NCI-H2029 (cell line): ENCODE results near the gene CTNNA3.

Experiments
- DNase-seq: peaks from one replicate; lab custom pipeline; 2025; lab: John Stamatoyannopoulos, UW

Gene CTNNA3

GRCh38 chr10:65931291-65932070 lies 1764.5 kb downstream of the CTNNA3 start:
- DNase-seq, result no peak

DNA sequence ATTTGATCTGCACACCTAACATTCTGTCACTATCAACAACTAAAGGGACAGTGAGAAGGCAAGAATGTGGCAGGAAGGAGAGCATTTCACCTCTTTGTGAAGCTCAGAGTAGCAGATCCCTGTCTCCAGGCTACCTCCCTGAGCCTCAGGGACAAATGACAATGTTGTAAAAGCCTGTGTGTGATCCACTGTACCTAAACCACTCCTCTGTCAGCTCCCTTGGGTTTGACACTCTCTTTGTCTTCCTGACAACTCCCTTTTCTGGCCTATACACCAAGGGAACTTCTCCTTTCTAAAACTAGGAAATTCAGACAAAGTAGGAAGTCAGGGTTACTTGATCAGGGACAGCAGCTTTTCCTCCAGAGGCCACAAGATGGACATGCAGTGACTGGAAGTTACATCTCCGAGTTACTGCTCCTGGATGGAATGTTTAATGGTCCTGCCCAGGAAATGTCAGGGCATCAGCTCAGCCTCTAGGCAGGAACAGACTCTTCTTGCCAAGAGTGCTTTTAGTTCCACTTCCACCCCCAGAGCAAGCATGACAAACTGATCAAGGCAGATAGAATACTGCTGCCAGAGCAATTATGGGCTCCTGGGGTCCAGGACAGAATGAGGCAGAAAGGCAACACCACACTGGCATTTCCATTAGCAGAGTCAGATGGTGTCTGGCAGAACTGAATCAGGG lies 1784.7 kb downstream of the CTNNA3 start:
- DNase-seq, result no peak

DNA sequence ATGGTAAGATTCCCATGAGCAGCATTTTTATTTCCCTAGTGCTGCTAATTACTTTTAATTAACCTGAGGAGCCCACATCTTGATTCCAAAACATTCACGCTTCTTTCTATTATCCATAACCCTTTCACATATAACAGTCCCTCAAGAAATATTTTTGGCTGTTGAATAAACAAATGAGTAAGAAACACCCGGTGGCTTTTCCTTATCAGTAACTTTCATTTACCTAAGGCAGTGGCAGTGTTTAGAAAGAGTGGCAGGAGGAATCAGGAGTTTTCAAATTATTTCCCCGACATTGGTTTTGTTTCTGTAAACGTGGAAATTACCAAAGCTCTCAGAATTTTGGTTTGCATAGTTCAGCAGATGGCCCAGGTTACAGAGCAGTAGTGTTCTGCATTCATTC lies 1785.8 kb downstream of the CTNNA3 start:
- DNase-seq, result no peak

GRCh38 chr10:65907199-65907712 lies 1788.7 kb downstream of the CTNNA3 start:
- no peak for DNase-seq

DNA sequence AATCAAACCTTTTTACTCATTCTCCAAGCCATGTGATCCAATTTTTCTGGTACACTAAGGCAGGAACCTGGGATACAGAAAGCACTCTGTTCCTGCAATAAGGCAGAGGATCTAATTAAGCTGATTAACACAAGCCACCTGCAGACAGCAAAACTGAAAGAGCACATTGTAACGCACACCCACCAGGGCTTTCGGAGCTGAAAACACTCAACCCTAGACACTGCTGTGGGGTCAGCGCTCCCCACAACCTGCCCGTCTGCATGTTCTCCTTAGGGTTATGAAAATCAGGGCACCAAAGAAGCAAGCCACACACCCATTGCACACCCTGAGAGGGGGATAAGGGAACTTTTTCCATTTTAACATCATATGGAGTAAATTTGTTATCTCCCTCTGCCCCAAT lies 1792.4 kb downstream of the CTNNA3 start:
- no peak for DNase-seq

- DNase-seq, result no peak
Measured at GRCh38 chr10:65900271-65900670, 1795.7 kb downstream of the CTNNA3 start.

DNA sequence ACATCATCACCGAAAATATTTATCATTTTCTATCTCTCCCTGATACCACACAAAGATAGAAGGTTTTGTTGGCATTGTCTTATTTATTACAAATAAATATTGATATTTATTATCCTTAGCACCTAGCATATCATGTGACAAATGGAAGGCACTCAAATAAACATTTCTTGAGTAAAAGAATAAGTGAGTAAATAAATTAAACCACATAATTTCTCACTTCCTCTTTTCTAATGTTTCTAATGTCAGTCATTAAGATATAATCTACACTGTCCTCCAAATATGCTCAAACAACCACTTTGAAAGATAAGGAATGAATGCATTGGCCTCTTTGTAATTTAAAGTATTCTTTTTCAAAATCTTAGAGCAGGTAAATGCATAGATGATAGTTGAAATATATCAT lies 1797.9 kb downstream of the CTNNA3 start:
- DNase-seq, result no peak

GRCh38 chr10:65894961-65895360 lies 1801.0 kb downstream of the CTNNA3 start:
- no peak for DNase-seq

DNA sequence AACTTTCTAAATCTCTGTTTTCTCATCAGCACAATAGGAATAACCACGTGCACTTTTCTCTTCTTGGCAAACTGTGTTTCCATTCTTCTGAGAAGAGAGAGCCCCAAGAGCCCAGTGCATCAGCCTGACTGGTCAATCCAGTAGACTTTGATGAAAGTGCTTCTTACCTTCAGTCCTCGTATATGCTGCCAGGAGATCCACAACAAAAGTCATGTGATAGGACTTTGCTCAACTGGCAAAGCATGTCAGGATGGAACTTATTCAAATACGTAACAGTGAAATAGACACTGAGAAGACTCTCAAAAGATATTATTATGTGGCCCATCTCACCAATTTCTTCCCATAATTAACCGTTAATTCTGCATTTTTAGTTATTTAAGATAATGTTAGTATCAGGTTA lies 1801.6 kb downstream of the CTNNA3 start:
- DNase-seq, result no peak

DNA sequence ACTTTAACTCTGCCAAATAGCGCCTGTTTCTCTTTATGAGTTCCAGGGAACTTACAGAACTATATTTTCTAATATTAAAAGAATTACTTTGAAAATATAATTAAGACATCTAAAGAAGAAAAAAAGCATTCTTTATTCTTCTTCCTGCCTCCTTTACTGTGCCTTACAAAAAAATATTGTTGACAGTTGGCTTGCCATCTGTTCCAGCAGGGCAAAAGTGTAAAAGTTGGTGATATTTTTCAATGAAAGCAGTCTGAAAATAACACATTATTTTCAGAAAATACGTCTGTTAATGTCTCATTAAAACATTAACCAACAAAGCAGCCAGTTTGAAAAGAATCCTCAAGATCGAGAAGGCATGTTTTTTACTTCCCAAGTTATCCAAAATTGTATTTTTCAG lies 1802.3 kb downstream of the CTNNA3 start:
- no peak for DNase-seq

DNA sequence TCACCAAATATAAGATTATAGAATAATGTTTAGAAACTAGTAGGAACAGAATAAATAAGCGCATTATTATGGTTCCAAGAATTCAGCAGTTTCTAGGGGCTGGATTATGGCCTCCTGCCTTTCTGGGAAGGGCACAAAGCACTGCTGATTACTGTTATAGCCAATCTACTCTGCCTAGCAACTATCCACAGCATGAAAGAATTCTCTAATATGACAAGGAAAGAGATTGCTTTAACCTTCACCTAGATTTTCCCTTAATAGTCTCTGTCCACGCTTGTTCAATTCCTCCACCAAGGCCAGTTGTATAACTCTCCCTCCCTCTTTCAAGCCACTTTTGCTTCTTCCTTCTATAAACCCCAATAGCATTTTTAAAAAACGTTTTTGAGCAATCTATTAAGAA lies 1803.7 kb downstream of the CTNNA3 start:
- DNase-seq, result no peak

DNA sequence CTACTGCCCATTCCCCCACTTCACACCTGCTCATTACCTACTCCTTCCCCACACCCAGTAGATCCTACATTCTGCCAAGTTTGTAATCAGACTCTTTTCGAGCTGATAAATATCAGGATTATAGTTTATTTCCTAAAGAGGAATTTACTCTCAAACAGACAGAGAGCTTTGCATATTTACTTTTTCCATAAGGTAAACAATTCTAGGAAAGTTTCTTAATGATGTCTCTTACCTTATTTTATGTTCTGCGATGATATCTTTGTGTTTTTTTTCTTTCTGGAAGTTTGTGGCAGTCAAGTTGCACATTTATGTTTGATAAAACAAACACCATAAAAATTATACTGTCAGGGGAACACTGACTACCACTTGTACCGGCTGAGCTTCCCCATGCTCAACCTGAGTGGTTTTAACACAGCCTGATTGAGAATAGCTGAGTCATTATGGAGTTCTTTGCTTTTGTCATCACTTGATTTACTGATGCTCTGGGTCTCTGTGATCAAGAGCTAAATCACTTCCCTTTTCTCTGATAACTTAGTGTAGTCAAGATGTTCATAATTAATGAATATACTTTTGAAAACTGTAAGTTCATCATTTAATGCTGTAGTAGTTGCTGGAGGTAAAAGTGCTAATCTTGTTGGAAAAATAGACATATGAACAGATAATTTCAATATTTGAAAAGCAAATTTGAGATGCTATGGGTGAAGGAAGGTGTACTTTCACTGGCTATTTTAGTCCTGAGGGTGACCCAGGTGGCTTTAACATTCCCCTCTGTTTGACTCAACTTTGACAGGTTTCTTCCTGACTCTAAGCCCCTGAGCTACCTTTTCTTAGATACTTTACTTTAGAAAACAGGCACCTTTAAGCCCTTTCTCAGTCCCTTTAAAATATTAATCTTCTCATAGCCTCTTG lies 1804.7 kb downstream of the CTNNA3 start:
- DNase-seq, result no peak

DNA sequence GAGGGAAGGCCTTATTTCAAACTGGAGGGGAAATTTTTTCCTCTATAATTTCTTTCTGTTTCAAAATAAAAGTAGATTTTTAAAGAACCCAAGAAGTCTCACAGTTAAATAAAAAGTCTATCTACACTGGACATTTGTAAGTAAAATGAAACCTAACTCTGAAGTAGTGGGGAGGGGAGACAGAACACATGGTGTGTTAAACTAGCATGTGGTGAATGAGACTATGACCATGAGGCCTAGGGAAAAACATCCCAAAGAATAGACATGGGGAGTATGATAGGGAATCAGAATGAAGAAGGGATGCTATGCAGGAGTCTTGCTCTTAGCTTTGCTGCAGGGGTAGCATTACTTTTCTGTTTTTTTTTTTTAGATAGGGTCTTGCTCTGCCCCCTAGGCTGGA lies 1831.5 kb downstream of the CTNNA3 start:
- no peak for DNase-seq

GRCh38 chr10:65864036-65864435 lies 1832.0 kb downstream of the CTNNA3 start:
- DNase-seq, result no peak
